HG03039 (cell line): ENCODE measurements around the gene SAMD13.

Experiments used
- ATAC-seq: cut with Tn5 transposase; IDR thresholded peaks from one replicate; pipeline ENCODE4 v1.9.1; 2021; ENCODE audit warnings: mild to moderate bottlenecking, moderate library complexity; ENCODE audit not compliant: unreplicated experiment

Gene SAMD13

DNA sequence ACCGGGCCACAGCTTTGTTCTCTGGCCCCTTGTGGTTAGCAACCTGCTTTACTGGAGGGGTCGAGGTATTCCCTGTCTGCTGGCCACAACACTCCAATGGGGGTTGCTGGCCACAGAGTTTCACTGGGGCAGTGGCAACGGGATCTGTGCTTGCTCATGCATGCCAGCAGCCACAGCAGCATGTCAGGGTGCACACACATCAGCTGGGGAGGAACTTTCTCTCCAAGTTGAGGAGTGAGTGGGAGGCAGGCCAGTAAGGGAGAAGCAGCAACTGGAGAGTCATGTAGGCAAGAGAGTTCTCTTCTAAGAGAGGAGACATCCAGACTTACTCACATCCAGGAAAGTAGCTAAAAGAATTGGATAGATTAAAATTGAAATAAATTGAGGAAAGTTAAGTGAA is 38.0 kb downstream of the SAMD13 start:
- no peak for ATAC-seq

DNA sequence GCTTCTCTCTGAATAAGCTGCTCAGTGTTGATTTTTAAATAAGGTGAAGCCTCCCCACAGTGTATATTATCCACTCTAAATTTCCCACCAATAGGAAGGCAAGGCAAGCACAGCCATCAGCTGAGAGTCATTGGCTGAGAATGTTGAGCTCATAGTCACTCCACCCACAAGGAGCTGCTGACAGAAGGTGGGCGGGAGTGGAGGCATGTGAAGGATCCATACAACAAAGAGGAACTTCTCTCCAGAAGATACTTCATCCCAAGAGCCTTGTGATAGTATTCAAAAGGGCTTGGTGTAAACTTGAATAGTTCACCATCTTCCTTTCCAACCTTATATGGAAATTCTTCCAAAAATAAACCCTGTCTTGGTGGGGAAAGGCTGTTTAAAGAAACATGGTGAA is 42.8 kb downstream of the SAMD13 start:
- no peak for ATAC-seq

DNA sequence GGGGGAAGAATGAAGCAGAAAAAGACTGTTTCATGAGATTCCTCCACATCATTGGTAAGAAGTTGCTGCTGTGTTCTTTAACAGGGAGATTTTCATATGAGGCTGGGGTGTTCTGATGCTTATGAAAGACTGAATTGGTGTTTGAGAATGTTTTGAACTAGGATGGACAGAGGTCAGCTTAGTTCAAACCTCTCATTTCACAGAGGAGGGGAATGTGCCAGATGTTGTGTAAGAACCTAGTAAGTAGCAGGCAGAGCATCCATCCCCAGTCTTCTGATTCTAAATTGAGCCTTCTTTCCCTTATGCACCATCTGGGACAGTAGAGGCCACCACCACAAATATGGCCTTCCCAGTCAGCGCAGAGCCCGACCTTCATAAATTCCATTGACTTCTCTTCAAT is 43.7 kb downstream of the SAMD13 start:
- ATAC-seq = no peak

DNA sequence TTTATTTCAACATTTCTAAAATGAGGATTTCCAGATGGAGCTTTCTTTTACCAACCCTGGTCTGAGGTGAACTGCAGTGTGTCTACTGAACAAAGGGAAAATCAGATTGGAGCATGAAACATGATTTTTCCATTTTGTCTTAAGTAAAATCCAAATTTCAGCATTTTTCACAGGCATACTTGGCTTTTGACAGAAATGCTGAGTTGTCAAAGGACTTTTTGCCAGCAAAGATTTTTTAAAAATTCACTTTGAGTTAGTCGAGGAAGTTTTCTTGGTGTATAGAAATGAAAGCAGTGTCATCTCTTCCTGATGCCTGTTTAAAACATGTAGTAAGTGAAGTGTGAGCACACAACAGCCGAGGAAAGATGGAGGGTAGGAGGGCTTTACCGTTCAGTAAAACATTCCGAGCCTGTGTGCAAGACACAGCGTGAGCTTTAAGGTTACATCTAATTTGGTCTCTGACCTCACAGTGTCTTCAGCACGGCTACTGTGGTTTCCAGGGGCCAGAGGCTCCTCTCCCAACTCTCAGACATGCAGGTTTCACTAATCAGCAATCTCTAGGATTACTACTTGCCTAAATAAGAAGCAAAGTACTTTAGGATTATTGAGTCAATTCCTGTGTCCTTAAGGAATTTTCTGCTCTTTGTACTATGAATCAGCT is 45.9 kb downstream of the SAMD13 start:
- ATAC-seq = no peak

DNA sequence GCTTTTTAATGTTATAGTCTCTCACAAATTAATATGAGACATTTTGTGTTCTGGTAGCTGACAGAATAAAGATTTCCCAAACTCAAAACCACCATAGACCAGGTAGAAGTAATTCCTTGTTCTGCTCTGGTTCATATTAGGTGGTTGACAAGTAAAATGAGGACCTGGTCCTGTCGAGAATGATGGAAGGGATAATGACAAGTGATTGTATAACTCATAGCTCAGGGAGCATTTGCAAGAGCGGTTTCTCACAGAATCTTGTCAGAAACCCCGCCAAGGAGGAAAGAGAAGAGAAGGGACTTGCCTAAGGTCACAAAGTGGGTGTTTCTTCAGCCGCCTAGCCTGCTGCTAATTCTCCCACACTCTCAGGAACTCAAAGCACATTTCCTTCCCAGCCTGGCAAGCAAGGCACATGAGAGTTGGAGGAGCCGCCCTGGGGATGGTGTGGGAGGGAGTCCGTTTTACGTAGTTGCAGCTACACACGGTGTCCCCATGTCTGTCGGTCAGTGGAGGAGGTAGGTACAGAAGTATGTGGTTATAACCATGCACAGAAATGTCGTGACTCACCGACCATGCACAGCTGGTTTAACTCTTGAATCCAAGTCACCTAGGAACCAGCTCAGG is 46.5 kb downstream of the SAMD13 start:
- no peak for ATAC-seq

DNA sequence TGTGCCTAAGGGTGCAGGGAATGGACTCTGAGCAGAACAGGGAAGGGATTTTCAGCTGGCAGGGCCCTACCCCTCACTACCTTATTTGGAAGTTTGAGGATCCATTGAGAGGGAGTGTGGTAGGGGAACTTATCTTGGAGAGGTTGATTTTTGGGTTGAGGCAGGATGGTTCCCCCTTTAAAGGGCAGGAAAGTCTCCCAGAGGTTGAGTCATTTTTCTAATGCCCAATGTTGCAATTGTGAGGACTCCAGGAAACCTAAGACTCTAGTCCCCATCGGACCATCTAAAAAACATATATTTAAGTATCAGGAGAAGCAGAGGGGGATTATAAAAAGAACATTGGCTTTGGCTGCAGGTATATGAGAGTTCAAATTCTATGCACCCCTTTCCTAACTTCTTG is 47.3 kb downstream of the SAMD13 start:
- ATAC-seq = no peak

DNA sequence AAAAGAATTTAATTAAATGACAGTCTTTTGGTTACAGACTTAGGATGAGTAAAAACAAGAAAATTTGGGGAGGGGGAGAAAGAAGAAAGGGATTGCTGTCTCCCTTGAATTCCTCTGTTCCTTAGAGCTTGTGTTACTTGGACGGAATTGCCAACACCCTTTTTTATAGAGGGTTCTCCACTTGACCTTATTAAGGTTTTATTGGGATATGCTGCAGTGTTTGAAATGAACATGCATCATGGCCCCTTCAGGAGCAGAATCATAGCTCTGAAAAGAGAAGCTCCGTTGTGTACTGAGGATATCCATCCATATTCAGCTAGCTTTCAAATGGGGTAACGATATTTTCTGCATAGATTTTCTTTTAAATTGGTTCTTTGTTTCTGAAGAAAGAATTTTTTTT is 48.6 kb downstream of the SAMD13 start:
- no peak for ATAC-seq

DNA sequence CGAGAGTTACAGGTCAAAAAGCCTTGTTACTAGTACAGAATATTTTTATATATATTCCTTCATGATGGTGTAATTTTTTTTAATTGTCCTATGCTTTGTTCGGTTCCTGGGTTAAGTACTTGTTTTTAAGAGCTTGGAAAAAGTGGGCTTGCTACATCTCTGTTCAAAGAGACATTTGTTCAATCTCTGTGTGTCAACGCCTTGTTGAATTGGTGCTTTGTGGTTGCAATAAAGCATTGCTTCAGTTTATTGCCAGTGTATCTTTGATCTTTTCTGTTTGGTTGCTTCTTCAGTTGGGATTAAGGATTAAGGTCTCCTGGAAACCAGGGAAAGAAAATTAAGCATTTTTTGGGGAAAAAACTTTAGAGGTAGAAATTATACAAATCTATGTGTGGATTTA is 49.0 kb downstream of the SAMD13 start:
- ATAC-seq = no peak

DNA sequence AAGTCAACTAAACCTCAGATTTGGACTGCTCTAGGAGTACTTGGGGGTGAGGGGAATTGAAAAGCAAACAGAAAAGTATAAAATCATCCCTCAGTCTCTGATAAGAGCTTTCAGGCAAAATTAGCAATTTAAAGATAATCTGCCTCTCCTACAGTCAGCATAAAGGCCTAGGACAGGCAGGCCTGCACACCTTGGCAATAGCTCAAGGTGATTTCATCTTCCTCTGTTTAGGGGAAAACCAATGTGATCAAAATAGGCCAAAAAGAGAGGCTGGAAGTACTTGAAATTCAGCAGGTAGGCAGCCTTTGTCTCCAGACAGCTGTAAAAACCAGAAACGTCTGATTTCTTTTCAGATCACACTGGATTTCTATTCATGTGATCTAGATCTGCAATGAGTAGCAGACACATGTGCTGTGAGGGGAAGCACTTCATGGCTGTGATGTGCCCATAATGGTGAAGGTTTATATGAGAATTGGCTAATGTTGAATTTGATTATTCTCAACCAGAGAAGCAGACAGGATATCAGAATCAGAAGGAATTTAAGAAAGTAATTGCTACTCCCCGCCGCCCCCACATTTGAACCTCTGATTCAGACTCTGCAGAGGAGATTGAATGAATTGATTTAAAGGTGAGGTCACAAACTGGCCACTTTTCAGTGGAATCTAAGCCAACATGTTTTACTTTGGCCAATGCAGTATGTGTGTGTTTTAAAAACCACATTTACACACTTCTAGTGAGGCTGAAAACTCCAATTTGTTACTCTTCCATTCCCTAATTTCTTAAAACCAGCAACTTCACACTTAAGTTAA is 51.0 kb downstream of the SAMD13 start:
- ATAC-seq = no peak

DNA sequence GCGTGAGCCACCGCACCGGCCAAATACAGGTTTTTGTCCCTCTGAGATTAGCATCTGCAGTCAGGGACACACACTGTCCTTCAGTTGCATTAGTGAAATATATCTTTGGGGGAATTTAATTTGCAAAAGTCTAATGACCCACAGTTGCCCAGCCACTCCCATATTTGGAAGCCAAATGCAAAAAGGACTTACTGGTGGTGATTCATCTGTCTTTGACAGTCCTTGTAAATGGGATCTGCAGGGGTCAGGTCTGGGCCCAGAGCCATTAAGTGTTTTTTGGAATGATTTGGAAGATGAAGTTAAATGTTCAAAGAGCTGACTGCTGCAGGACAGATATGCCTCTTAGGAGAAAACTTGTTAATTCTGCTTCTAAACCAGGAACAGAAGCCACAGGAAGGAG is 52.2 kb downstream of the SAMD13 start:
- no peak for ATAC-seq

DNA sequence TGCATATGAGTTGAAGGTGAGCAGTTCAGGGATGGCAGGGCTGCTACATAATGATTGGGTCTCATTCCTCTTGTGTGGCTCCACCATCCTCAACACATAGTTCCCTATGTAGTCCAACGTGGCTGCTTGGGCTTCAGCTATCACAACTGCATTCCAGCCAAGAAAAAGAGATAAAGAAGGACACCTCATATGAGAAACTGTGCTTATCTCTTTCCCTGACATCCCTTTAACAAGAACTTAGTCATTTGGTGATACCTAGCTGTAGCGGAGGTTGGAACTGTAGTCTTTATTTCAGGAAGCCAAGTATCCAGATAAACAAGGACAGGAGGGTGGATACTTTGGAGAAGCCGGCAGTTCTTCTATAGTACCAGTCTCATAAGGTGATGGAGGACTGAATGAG is 54.0 kb downstream of the SAMD13 start:
- no peak for ATAC-seq

DNA sequence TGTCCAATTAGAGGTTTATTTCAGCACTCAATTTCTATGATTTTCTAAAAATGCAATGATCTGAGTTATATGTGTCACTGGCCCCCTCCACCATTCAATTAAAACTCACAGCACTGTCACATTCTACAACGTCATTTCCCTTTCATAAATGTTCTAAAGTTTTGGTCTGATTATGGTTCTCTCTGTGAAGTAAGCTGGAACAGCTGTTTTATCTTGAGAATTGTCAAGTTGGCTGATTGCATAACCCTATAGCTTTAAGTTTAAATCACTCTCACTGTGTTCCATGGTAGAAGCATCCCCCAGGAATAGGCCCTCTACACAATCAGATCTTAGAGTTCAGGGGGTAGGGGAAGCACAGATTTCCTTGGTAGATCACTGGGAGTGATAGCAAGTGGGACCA is 55.4 kb downstream of the SAMD13 start:
- no peak for ATAC-seq

DNA sequence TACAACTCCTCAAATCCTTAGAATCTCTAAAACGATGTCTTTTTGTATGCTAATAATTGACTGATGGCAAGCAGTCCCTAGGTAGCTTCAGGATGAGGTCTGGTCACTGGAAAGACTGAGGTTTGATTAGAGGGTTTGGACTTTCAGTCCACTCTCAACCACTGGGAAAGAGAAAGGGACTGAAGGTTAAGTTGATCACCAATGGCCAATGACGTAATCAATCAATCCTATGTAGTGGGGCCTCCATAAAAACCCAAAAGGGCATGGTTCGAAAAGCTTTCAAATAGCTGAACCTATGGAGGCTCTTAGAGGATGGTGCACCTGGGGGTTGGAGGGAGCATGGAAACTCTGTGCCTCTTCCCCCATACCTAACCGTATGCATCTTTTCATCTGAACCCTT is 57.2 kb downstream of the SAMD13 start:
- ATAC-seq = no peak

DNA sequence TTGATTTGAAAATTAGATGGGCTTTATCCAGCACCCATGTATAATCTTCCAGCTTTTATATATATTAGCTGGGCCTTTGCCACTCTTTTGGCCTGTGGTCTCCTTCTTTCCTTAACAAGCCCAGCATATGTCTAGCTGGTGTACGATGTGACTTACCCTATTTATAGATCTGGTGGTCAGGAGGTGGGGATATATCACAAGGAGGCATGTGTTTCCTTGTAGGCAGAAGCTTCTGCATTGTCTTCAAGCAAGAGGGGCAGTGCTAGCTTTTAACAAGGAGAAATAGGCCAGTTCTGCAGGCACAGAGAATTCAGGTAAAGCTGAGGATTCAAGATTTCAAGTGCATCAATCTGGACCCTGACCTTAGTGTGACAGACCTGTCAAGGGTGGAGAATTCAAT is 58.8 kb downstream of the SAMD13 start:
- no peak for ATAC-seq

DNA sequence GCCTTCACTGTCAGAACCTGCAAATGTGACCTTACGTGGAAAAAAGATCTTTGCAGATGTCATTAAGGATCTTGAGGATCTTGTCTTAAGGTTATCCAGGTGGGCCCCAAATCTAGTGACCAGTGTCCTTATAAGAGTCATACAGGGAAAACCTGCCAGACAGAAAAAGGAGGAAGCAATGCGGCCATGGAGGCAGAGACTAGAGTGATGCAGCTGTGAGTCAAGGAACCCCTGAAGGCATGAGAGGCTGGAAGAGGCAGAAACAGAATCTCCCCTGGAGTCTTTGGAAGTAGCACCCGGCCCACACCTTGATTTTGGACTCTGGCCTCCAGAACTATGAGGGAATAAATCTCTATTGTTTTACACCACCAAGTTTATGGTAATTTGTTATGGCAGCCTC is 60.3 kb downstream of the SAMD13 start:
- ATAC-seq = no peak

DNA sequence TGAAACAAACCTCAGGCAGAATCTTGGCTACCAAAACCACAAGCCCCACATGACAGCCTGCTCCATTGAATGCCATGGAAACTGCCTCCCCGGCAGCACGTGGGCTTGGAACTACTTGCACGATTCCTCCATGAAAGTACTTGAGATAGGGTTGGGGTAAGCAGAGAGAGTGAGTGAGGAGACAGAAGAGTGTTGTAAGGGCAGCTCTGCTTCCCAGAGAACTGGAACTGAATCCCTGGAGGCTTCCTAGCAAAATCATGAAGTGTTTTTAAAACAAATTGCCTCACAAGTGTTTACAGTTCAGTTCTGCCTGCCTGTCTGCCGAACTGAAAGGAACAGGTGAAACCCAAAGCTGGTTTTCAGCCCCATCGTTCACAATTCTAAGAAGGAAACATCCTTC is 61.5 kb downstream of the SAMD13 start:
- no peak for ATAC-seq

DNA sequence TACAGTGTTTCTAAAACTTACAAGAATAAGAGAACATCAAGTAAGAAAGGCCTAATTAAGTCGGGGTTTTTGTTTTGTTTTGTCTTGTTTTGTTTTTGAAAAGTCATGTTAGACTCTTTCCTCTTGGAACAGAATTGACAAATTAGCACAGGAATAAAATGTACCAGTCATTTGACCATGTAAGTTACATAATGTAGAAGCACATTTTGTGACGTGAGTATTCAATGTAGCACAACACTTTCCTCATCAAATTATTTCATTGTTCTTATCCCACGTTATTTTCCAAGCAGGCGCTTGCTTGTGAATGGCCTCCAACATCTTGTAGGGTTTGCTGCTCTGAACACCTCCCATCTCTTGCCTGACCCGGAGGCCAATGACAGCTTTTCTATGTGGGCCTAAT is 62.1 kb downstream of the SAMD13 start:
- no peak for ATAC-seq

DNA sequence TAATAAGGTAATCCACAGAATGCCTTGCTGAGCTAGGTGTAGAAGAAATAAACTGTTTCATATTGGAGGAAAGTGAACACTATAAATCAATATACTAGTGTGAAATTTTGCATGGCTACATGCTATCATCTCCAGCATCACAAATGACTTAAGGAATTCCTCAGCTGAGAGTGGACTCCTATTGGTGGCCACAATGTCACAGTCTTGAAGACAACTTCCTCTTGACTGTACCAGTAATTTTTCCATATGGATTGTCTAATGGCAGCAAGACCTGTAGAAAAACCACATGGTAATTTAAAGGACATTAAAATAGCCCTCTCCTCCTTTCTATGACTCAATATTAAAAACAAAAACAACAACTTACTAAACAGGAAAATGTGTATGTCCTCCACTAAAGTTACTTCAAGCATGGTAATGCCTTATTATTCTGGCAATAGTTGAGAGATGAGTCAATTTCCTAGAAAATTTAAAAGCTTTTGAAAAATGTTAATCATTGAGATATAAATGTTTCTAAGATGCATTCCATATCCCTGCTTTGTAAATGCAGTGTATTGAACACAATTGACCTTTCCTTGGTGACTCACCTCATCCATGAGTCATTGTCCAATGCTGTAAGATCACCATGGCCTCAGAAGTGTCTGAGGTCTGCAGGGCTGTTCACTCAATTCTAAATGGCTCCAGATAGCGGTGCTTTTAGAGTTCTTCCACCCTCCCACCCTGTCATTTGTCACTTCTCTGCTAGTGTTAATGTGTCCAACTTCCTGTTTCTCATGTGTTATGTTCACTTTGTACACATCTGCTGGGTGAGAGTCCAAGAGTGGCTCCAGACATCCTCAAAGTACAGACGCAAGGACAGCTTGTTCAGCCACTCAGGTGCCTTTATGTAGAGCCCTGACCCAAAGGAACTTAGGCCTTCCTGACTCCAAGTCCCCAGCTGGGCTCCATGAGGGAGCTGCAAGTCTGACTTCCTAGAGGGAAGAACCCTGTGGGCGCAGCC is 64.0 kb downstream of the SAMD13 start:
- ATAC-seq = no peak

DNA sequence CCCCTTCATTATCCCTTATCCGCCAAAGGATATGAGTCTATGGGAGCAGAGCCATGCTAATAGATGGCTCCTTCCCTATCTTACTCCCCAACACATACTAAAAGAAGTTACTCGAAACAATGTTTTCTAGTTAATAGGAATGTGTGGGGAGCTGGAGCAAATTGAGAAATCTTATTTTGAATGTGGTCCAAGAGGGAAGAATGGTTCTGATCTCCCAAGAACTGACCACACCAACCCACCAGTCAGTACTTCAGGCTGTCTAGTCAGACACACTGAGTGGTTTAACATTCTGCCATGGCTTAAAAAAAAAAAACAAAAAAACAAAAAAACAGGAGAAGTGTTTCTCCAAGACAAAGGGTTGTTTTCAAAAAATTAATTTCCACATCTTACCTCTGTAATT is 65.3 kb downstream of the SAMD13 start:
- no peak for ATAC-seq

DNA sequence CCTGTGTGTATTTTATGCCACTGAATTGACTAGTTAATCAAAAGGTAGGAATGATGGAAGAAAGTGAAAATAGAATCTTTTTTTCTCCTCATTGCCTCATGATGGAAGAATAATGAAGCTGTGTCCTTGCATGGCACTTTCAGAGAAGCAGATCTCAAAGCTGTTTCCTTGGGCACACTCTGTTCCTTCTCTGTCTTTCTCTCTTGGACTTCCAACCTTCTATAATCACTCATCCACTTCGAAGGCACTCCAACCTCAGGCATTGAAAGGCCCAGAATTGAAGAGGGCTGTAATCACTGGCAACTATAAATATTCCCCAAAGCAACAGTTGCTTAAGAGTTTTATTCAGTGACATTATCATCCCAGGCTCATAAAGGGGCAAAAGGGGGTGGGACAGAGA is 65.7 kb downstream of the SAMD13 start:
- no peak for ATAC-seq

DNA sequence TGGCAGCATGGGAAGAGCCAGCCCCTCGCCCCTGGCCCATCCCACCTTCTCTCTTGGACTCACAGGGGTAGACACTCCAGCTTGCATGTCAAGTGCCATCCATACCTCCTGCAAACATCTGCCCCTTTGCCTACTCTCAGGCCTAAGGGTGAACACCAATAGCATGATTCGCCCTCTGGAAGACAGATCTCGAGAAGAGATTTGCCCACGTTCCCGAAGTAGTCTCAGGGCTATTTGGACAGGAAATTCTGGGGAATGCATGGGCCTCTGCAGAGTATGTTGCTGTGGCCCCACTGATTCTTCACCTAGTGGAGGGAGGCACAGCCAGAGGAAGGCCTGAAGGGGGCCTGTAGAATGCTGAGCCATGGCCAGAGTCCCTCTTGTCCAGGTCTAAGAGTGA is 66.9 kb downstream of the SAMD13 start:
- ATAC-seq = no peak
